ENCODE measurements around the gene GCHFR. TPM values are rescaled to one million over a fixed set of nuclear protein-coding genes. Genes with fewer than 3 reads are reported as not detected.

Gene GCHFR
- total and polyA plus RNA-seq, 2 donors (not counting 3 experiments of a cell fraction or from before 2014, with no cell fraction given): 6.3 to 14.2 TPM

- H3K27ac ChIP-seq (ENCODE audit: insufficient read depth, low read depth, low read length): peak overlapping the region; percentile 58
- intact Hi-C loops (cut with micrococcal nuclease) (loop anchor here (1.0 to 2.0 kb wide), 3 partner anchors 13 to 38 kb away; partner anchors contain the start of genes C15orf62, DNAJC17, RMDN3 and ZFYVE19), dilution Hi-C loops (cut with MboI; ENCODE audit: extremely low pct_ligation_motif_present, low sequenced_read_pairs) (no loop called here)
- TSS peak; percentile 16 for BruUV-seq (replicated peaks)
- no peaks in the 10 kb centered on the region for H3K27me3 ChIP-seq (ENCODE audit: control insufficient read depth in 2 of 2, insufficient read depth in 2 of 2, low read length in 2 of 2)
- peak; percentile 72 for TF ChIP-seq POLR2AphosphoS5 (IDR thresholded peaks at IDR 0.05; ENCODE audit: insufficient read depth, low read depth, low read length)
- TF ChIP-seq JUN (IDR thresholded peaks at IDR 0.05; ENCODE audit: borderline replicate concordance, insufficient read depth, insufficient read length, low read depth): peak; percentile 85
- TF ChIP-seq CTCF (IDR thresholded peaks at IDR 0.05; ENCODE audit: extremely low read depth in 1 of 2, insufficient read depth in 1 of 2, low read depth in 1 of 2, low read length in 2 of 2): no peak
- no peak for TF ChIP-seq POLR2A (IDR thresholded peaks at IDR 0.05; ENCODE audit: low read depth, low read length)
- peak; percentile 20 for TF ChIP-seq GATA2 (IDR thresholded peaks at IDR 0.05; ENCODE audit: insufficient read depth, insufficient read length, low read depth, low read length)
- peak; percentile 95 for TF ChIP-seq FOS (IDR thresholded peaks at IDR 0.05; ENCODE audit: borderline replicate concordance, insufficient read depth, low read length)
- no peaks in the 10 kb centered on the region for H3K9me1 ChIP-seq (replicated peaks; ENCODE audit: control insufficient read depth, extremely low read depth, insufficient read depth, low read length)
- H3K4me3 ChIP-seq (replicated peaks in 1 of 3; ENCODE audit: insufficient read depth in 1 of 3, low read depth in 1 of 3, low read length in 3 of 3): no peak overlapping the region
- H3K9ac ChIP-seq (replicated peaks; ENCODE audit: extremely low read depth, insufficient read depth, low read length): peak overlapping the region; percentile 4
- ChIA-PET CTCF (interaction anchor here (0.7 to 2.8 kb wide), 7 partner anchors 9 to 100 kb away, joined by 3 to 10 read pairs (median 5); partner anchors contain the start of genes DNAJC17 and ZFYVE19), POLR2A (no interaction called here)
- H4K20me1 ChIP-seq (replicated peaks; ENCODE audit: control insufficient read depth, extremely low read depth, insufficient read depth, low read length): no peaks in the 10 kb centered on the region
- no peak overlapping the region for H2AFZ ChIP-seq (ENCODE audit: low read depth, low read length)
- peaks cover 26% of the 10 kb centered on the region for H3K79me2 ChIP-seq (ENCODE audit: control insufficient read depth, insufficient read depth, low read length)
- DNase-seq (ENCODE audit: low read depth, low spot score) (peak; percentile 99), FAIRE-seq (peak; percentile 98)
- H3K36me3 ChIP-seq (ENCODE audit: control insufficient read depth in 2 of 2, extremely low read depth in 1 of 2, insufficient read depth in 2 of 2, low read length in 2 of 2): no peaks in the 10 kb centered on the region
- H3K9me3 ChIP-seq (replicated peaks; ENCODE audit: control insufficient read depth, insufficient read depth, low read length): no peaks in the 10 kb centered on the region
- peaks cover 48% of the 10 kb centered on the region for H3K4me1 ChIP-seq (ENCODE audit: control insufficient read depth, extremely low read depth, insufficient read depth, low read length)
- H3K4me2 ChIP-seq (ENCODE audit: insufficient read depth, low read length): peak overlapping the region; percentile 53
These were observed 29.5 kb downstream of the GCHFR start for GRCh38 chr15:40793216-40793989.
